Measurements from ENCODE around the gene NBAS. TPM values are rescaled to one million over a fixed set of nuclear protein-coding genes. Genes with fewer than 3 reads are reported as not detected.

Gene NBAS
- total RNA-seq, 1 experiment from 2014 or later: 46.7 TPM

DNA sequence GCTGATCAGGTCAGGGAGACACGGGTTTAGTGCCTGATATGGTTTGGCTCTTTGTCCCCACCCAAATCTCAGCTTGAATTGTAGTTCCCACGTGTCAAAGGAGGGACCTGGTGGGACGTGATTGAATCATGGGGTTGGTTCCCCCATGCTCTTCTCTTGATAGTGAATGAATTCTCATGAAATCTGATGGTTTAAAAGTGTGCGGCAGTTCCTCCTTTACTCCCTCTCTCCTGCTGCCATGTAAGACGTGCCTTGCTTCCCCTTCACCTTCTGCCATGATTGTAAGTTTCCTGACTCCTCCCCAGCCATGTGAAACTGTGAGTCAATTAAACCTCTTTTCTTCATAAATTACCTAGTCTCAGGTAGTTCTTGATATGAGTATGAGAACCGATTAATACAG lies 424.5 kb downstream of the NBAS start:
- no peak for DNase-seq (ENCODE audit: low read depth)

GRCh38 chr2:15134957-15135356 lies 426.2 kb downstream of the NBAS start:
- DNase-seq (ENCODE audit: low read depth): no peak

DNA sequence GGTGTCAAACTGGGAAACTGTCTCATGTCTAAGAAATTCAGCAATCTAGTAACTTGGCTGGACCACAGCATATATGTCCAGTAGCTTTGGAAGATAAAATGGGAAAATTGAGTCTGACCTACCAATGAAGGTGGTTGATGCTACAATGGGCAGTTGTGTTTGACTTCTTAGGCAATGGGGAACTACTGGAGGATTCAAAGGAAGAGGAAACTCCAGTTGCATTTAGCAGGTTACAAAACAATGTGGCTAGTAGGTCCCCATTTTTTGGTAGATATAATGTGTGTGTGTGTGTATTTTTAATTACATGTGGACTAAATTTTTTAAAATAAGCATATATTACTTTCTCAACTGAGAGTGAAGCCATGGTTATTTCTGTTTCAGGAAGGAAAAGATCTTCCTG lies 427.7 kb downstream of the NBAS start:
- no peak for DNase-seq (ENCODE audit: low read depth)

DNA sequence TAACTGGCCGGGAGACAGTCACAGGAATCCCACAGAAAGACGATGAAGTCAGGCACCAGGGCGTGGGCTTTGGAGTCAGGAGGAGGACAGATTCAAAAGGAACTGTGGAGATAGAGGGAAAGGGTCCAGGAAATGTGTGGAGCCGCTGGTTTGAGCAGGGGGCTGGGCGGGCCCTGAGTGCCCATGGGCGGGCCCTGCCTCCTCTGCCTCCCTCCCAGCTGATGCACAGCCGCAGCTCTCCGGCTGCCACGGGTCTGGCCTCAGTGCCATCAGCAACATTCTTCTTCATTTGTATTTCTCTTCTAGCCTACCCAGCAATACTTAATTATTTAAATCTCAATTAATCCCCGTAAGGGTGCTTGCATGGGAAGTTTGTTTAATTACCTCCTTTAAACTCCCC lies 432.3 kb downstream of the NBAS start:
- no peak for DNase-seq (ENCODE audit: low read depth)

- DNase-seq (ENCODE audit: low read depth): no peak
These were observed 433.3 kb downstream of the NBAS start for GRCh38 chr2:15127876-15128275.

DNA sequence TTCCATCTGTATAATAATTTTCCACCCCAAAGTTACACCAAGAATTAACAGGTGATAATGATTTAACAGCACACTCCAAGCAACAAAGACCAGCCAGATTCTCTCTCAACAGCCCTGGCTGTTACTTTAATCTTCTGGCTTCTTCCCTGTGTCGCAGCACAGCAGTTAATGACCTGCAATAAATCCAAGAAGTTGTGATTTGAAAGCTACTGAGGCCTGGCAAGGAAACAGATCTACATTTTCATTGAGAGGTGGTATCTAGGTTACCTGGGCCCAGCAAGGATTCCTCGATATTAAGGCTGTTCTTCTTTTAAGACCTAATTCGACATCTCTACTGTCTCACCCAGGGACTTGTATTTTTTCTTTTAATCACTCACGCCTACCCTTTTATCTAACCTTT lies 433.8 kb downstream of the NBAS start:
- DNase-seq (ENCODE audit: low read depth): no peak

GRCh38 chr2:15126373-15126772 lies 434.8 kb downstream of the NBAS start:
- no peak for DNase-seq (ENCODE audit: low read depth)

DNA sequence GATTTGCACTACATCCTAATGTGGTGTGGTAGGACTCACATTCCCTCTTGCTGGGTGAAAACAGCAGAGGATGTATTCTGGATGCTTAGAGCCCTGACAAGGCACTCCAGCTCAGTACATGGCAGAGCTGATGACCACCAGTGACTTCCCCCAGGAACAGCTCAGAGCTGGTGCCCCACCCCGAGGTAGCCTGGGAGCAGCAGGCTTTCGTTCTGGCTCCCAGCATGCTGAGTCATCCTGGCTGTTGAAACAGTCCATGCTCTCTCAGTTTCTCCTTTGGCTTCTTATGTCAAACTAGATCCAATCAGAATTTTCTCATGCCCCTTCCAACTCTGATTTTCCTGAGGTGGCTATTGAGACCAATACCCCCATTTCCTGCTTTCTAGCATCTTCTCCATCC lies 438.2 kb downstream of the NBAS start:
- DNase-seq (ENCODE audit: low read depth): peak; percentile 11

DNA sequence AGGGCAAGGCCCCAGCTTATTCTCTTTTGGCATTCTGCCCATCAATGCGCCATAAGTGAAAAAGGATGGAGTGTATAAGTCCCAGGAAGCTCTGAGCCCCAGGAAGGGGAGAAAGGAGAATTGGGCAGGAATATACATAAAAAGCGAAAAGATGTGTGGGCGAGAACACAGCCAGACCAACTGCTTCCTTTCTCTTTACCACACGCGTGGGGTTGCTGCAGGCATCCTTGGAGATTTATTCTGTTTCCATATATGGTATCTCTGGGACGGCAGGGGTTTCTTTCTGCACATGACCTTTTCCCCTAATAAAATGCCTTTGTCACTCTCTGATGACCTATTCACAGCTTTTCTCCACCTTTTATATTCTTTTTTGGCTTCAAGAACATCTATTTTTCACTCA lies 440.5 kb downstream of the NBAS start:
- no peak for DNase-seq (ENCODE audit: low read depth)

- DNase-seq (ENCODE audit: low read depth): no peak
These were observed 441.4 kb downstream of the NBAS start for GRCh38 chr2:15119722-15120175.

- no peak for DNase-seq (ENCODE audit: low read depth)
These were observed 443.6 kb downstream of the NBAS start for GRCh38 chr2:15117409-15118050.

Other genes with a start within 250 kb of the NBAS start
- 83.1 and 102 TPM in 2 replicates for gene DDX1, start 30.5 kb upstream of the NBAS start, total RNA-seq (2014; rRNA removed; shearing (Covaris generic))

Data from RPMI7951 (cell line).